Measurements from ENCODE around the gene MBD5.

DNA sequence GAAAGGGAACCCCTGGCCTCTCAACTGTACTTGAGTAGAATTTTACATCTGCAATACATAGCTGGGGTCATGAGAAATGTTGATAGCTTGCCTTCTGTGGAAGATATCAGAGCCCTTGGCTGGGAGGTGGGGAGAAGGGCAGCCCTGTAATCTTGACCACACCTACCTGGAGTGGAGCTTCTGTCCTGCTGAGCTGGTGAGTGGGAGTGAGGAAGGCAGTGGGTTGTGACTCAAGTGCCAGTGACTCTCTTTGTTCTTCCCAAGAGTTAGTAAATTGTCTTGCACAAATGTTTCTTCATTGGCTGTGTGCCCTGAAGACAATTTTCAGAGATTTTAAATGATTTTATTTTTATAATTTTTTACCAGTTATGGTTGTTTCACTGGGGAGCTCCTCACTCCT is 277.3 kb downstream of the MBD5 start:
- TF ChIP-seq, protein P1, sequence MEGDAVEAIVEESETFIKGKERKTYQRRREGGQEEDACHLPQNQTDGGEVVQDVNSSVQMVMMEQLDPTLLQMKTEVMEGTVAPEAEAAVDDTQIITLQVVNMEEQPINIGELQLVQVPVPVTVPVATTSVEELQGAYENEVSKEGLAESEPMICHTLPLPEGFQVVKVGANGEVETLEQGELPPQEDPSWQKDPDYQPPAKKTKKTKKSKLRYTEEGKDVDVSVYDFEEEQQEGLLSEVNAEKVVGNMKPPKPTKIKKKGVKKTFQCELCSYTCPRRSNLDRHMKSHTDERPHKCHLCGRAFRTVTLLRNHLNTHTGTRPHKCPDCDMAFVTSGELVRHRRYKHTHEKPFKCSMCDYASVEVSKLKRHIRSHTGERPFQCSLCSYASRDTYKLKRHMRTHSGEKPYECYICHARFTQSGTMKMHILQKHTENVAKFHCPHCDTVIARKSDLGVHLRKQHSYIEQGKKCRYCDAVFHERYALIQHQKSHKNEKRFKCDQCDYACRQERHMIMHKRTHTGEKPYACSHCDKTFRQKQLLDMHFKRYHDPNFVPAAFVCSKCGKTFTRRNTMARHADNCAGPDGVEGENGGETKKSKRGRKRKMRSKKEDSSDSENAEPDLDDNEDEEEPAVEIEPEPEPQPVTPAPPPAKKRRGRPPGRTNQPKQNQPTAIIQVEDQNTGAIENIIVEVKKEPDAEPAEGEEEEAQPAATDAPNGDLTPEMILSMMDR (IDR thresholded peaks at IDR 0.05) = no peak
- TF ChIP-seq EZH2 (IDR thresholded peaks at IDR 0.05) = no peak
- no peak for TF ChIP-seq EZH2phosphoT487 (IDR thresholded peaks at IDR 0.05)

Measured in neural progenitor cell (in vitro differentiated cells).